HG03558 (cell line): ENCODE measurements around the gene IMMP1L.

Experiments used
- ATAC-seq: cut with Tn5 transposase; IDR thresholded peaks from one replicate; pipeline ENCODE4 v1.9.1; 2021; ENCODE audit warnings: moderate number of reproducible peaks; ENCODE audit not compliant: unreplicated experiment; ENCODE audit errors: extremely low read depth

IMMP1L gene

DNA sequence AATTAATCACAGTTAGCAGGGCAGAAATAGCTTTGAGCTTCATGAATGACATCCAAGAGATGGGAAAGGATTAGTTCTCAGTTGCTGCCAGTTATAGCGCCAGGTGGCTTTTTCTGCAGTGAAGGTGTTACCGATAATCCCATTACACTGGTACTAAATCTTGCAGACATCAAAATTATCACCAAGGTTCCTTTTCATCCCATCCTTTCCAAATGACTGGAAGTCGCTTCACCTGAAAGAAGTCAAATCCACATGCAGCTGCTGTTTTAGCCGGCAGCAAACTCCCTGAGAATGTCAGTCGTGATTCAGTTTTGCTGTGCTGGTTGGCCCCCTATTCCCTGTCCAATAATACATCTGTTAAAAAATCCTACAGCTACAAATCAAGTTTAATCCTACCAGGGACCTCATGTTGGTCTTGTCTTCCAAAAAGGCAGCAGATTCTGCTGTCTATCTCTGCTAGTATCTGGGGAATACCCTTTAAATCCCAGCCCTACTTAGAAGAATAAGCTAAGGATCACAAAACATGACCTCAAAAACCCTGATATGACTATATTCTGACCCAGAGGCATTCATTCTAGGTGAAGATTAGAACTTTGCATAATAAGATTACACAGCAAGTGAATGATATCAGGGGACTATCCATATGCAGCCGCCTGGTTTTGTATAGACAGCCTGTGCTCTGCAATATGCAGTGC, 31.7 kb downstream of the IMMP1L start:
- no peak for ATAC-seq

DNA sequence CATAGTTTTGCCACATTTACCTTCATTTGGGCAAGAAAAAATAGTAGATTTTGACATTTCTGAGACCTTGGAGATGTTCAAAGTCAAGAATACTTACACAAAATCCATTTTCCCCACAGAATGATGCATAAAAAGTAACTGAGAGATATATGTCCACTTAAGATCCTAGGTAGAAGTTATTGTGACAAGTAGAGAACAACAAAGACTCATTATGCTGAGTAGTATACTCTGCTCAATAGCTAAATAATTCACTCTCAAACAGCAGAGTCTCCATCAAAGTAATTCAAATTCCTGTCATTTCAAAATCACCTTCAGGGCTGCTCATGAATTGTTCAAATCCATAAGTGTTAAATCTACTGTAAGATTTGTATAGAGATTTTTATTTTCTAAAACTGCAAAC, 35.3 kb downstream of the IMMP1L start:
- no peak for ATAC-seq

DNA sequence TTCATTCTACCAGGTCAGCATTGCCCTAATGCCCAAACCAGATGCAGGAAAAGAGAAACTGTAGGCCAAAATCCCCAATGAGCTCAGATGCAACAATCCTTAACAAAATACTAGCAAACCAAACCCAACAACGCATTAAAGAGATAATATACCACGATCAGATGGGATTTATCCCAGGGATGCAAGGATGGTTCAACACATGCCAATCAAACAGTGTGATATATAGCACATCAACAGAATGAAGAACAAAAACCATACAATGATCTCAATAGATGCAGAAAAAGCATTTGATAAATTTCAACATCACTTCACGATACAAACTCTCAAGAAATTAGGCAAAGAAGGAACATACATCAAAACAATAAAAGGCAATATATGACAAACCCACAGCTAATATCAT, 45.0 kb downstream of the IMMP1L start:
- no peak for ATAC-seq

DNA sequence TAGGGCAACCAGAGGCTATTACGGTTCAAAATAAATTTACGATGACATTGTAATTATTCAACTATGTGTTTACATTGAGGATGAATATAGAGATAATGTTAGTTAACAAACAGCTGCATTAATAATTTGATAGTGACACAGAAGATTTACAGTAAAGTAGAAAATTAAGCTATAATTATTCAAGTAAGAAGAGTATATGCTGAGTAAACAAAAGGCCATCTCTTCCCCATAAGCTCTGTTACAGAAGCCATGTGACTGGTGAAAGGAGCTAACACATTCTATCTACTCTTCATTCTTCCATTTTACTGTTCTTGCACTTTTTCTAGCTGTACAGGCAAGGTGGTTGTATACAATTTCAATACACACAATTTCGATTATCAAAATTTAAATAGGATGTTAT, 54.2 kb downstream of the IMMP1L start:
- no peak for ATAC-seq

DNA sequence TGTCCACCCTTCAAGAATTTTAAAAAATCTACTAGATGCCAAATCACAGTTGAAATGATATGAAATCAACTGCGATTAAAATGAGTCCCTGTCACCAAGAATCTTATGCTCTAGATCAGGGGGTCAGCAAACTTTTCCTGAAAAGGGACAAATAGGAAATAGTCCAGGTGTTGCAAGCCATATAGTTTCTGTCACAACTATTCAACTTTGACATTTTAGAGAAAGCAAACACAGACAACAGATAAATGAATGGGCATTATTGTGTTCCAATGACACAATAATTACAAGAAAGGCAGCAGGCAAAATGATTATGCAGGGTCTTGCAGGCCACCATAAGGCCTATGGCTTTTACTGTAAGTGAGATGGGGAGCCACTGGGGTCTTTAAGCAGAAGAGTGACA, 58.6 kb downstream of the IMMP1L start:
- no peak for ATAC-seq

DNA sequence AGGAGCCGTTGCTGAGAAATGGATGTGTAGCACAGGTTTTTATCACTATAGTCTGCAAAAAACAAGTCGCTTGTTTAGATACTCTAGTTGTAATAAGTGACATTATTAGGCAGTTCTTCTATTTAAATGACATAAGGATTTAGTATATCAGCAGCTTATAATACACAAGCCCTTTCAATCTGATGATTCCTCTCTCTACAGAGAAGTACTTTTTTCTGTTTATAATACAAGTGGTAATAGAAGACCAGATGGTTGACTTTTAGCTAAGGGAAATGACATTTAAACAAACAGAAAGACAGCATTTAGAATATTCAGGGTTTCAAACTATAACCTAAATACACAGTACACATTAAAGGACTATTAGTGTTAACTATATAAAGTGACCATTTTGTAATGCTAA, 60.4 kb downstream of the IMMP1L start:
- ATAC-seq = no peak

DNA sequence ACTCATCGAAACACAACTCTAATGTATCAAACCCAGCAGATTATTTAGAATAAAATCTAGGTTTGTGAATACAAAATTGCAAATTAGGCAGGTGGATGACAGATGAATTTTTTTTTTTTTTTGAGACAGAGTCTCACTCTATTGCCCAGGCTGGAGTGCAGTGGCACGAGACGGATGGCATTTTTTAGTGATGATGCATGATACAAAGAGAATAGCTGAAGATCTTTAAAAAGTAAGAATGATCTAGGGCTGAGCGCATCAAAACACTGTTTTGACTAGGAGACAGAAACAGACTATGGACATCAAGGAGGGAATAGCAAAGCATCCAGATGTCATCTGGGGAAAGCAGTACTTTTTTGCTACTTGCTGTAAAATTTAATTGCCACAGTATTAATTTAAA, 63.8 kb downstream of the IMMP1L start:
- no peak for ATAC-seq

DNA sequence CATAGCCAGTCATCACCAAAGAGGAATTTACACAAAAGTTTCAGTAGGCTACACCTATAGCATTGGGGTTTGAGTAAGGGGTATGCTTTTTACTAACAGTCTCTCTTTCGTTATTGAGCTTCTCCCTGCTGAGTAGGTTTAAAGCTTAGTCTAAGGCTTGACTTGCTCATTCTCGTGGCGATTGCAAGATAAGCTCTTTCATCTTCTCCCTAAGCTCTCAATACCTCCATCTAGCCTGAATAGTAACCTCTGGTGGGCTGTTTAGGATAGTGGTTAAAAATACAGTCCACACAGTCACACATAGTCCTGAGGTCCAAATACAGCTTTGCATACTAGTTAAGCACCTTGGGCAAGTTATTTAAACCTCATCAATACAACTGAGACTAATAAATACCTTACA, 65.6 kb downstream of the IMMP1L start:
- no peak for ATAC-seq

DNA sequence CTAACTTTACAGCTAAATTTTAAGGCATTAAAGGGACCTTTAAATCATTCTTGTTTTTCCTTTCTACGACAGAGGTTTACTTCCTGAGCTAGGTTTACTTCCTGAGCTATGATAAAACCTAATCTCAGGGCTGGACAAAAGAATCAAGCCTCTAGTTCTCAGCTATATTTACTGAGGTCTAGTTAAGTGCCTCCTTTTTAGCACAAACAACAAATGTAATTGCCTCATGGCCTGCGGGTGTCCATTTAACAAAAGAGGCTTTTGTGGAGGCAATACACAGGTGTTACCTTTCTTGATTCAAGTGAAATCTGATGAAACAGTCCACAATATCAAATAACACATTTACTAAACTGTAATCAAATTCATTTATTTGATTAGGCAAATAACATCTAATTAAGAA, 67.3 kb downstream of the IMMP1L start:
- ATAC-seq = no peak

DNA sequence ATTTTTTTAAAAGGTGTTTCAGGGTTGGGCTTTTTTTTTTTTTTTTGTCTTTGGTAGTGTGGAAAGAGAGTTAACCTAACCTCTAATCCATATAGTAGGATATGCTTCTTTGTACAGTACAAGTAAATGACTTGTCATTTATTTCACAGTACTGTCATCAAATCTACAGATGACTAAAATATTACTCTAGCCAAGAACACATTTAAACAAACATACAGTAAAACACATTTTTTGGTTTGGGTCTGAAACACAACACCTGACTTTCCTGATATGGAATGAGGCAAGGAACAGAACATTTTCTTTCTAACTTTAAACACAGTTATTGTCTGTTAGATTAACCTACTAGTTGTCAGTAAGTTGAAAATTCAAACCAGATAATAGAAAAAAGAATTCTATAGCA, 68.1 kb downstream of the IMMP1L start:
- ATAC-seq = no peak

DNA sequence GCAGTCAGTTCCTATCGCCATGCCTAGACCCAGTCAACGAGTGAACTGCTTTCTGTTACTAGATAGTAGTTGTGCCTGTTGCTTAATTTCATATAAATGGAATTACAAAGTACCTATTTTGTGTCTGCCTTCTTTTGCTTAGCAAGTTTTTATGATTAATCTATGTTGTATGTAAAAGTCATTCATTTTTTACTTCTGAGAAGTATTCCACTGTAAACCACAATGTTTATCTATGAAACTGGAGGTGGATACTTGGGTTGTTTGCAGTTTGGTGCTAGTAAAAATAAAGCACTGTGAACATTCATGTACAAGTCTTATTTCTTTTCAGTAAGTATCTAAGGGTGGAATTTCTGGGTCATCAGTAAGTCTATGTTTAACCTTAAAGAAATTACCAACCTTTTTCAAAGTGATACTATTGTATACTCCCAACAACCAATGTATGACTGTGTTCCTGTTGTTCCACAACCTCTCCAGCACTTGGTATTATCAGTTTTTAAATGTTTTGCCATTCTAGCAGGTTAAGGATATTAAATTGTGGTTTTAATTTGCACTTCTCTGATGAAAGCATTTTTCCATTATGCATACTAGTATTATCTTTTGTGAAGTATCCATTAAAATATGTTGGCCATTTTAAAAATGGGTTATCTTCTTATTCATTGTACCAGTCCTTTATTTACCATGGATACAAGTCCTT, 71.5 kb downstream of the IMMP1L start:
- ATAC-seq = no peak

DNA sequence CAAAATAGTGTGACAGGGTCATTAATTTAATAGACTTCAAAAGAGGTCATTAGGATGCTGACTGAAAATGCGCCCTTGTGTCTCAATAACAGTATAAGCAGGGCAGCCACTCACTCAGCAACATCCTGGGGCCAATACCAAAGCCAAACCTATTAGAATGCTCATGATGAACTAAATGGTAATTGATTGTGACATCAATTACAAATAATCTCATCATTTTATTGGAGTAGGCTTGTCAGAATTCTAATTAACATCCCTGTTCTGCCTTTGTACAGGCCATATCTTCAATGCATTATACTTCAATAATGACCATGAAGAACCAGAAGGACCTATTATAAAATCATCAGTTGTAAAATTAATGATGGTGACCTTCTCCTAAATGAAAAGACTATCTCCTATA, 75.6 kb downstream of the IMMP1L start:
- ATAC-seq = no peak

DNA sequence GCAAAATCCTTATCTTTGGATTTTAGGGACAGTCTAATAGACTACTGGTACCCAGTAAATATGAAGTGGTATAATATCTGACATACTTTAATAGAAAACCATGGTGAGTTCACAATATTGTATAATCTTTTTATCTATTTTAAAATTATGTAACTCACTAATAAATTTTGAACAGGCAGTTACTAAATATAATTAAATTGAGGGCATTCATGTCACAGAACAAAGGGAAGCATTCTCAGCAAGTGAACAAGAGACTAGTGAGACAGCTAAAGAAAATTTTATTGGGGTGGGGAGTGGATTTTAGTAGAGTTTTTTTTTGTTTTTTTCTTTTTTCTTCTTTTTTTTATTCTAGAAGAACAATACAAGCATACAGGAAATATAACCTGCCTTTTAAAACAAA, 84.8 kb downstream of the IMMP1L start:
- ATAC-seq = no peak

DNA sequence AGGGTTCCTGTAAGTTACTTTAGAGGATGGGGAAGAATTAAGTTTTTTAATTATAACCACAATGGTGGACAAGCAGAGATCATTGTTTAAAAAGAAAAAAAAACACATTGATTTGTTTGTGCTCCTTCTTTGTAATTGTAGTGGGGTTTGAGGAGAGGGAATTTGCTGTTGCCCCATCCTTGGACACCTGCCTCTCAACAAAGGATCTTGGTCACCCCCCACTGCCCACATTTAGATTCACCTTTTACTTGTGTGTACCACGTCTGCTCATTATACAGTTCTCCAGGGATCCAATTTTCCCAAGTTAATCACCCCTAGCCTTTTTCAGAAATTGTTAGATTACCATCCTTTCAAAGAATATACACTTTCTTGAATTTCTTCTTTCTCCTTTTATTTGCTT, 86.7 kb downstream of the IMMP1L start:
- no peak for ATAC-seq

DNA sequence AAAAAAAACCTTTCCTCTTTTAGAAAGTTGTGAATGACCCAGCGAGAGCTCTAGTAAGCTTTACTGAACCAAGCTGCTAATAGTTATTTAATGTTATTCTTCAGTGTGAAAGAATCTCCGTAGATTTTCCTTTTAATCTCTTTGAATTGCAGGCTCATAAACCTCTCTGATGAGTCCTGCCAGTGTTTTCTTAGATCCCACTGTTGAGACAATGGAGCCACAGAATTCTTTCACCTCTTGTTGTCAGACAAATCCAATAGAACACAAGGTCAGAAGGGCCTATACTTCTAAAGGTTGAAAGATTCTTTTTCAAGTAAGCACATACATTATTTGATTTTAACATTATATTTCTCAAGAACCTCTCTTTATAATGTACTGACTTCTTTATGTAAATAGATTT, 87.6 kb downstream of the IMMP1L start:
- no peak for ATAC-seq

DNA sequence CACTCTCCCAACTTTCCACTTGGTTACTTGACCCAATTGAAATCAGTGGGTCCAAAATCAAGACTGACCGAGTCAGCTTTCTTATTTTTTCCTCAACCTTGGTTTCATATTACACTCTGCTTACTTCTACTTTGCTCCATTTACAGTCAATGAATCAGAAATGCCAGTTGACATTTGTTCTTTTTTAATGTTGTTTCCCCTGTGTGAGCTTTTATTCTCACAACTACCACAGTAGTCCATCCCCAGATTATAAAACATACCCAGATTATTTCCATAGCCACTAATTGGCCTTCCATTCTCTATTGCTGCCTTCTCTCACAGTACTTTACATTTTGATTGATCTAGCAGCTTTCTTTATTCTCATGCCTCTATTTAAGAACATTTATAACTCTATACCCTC, 89.8 kb downstream of the IMMP1L start:
- ATAC-seq = no peak

DNA sequence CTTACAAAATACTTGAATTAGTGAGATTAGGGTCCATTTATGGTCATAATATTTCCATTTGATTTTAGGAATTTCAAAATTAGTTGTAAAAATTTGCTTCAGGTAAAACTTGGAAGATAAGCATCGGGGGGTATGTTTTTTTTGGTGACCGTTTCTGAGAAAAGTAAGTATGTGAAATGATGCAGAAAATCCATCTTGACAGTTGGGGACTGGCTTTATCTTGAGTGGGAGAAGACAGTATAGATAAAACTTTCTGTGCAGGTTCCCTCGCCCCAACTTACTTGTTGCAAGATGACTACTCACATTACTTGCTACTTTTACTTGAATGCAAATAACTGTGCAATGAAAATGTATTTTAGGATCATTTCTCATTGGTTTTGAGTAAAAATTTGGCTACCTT, 90.3 kb downstream of the IMMP1L start:
- no peak for ATAC-seq

DNA sequence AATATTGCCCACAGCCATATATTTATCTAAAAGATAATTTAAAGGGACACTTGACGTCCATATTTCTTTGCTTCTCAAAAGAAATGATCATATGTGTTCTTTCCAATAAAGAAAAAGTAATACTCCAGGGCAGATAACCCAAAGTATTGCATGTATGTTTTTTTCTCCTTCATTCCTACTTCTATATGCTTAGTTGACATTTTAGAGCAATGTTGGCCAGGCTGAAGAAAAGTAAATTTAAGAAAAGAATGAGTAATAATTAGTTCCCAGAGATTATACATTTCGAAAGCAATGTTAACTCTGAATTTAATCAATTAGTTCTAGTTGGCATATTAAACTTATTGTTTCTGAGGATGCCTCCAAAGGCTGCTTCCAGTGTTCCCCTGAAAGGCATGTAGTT, 91.6 kb downstream of the IMMP1L start:
- no peak for ATAC-seq

DNA sequence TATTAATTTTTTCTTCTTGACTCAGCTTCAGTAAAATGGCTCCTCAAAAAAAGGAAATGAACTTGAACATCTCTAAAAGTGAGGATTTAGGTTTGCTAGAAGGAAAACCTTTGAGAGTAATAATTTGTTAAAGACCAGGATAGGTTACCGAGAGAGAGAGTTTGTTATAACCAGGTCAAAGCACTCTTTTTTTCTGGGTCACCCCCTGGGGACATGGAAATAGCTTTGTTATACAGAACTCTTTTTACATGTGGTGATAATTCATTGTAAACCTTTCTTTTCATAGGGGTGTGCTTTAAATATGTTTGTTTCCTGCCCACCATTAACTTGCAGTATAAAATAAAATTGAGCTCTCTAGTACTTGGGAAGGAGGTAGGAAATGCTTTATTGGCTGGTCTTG, 92.1 kb downstream of the IMMP1L start:
- no peak for ATAC-seq

DNA sequence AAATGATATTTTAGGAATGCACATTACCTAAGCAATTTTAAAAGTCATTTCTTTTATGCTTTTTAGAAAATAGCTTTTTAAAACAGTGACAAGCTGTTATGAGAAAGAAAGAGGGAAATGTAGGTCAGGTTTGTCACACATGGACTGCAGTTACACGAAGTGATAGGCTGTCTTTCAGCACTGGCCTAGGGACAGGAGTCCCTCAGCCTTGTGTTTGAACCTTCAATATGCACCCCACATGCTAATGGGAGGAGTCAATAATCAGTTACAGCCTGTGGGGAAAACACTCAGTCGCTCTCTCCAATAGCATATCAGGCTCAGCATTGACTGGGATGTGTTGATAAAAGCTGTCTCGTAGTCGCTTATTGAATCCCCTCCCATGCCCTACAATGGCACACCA, 94.0 kb downstream of the IMMP1L start:
- no peak for ATAC-seq

DNA sequence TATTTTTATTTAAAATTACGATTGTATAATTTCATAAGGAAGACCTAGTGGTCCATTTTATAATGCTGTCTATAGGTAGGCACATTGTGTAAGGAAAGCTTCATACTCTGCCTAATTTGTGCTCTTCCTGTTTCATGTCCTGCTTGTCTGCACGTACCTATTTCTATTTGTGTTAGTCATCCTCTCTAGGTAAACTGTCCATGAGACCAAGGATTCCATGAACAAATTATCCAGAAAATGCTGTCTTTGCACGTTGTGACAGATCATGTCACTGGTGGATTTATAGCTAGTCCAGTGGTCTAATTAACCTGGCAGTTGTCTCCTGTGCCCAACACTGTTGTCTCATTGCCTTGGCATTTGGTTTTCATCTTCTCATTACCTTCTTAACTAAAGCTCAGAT, 95.1 kb downstream of the IMMP1L start:
- no peak for ATAC-seq

DNA sequence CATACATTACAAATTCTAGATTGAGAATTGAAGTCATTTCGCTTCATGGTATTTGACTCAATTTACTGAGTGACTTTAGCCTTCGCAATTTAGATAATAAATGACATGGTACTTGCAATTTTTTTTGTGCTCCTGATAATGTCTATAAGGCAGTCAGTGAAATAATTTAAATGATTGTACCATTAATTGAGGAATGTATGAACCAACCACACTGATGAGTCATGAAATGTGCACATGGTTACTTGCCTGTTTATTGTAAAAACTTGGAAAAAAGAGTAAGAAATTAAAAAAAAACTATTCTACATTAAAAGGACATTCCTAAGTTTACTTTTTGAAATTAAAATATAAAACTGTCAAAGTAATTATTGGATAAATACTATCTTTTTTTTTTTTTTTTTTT, 96.5 kb downstream of the IMMP1L start:
- ATAC-seq = no peak
